Gastrocnemius medialis (tissue), 4 donors: Measurements from ENCODE around the gene WNT7A.

Experiments used
- CTCF ChIP-seq, 5 experiments: fragments of 450-650 bp in 3 of 5; fragments of 200-600 bp in 2 of 5; sonication (generic) in 2 of 5; IDR thresholded peaks in 4 of 5; conservative IDR thresholded peaks in 1 of 5; 1 replicate in 4 of 5; 2 replicates in 1 of 5; pipeline ENCODE4 v1.5.1; 2016 to 2019; ENCODE audit warnings: antibody characterized with exemption in 5 of 5, mild to moderate bottlenecking in 3 of 5, moderate library complexity in 3 of 5
- POLR2A ChIP-seq, 2 donors: fragments of 450-650 bp; IDR thresholded peaks; one replicate each; pipeline ENCODE4 v1.6.1; 2017; ENCODE audit warnings: antibody characterized with exemption in 2 of 2, mild to moderate bottlenecking in 2 of 2, moderate library complexity in 2 of 2

GRCh38 chr3:13834258-13835035, 45.4 kb downstream of the WNT7A start:
- TF ChIP-seq CTCF (IDR thresholded peaks at IDR 0.05 in 4 of 5, conservative IDR thresholded peaks at IDR 0.05 in 1 of 5) (no peak), POLR2A (IDR thresholded peaks at IDR 0.05) (no peak)
